Activated CD4-positive, CD25-positive, alpha-beta regulatory T cell treated with anti-CD3 and anti-CD28 coated beads, Interleukin-2, amount 50 U/mL, for 72 hours (primary cell): Measurements from ENCODE around the gene OTULIN.

Source experiments
- DNase-seq: peaks from one replicate; pipeline ENCODE4 v3.0.0; 2021

The OTULIN gene

DNA sequence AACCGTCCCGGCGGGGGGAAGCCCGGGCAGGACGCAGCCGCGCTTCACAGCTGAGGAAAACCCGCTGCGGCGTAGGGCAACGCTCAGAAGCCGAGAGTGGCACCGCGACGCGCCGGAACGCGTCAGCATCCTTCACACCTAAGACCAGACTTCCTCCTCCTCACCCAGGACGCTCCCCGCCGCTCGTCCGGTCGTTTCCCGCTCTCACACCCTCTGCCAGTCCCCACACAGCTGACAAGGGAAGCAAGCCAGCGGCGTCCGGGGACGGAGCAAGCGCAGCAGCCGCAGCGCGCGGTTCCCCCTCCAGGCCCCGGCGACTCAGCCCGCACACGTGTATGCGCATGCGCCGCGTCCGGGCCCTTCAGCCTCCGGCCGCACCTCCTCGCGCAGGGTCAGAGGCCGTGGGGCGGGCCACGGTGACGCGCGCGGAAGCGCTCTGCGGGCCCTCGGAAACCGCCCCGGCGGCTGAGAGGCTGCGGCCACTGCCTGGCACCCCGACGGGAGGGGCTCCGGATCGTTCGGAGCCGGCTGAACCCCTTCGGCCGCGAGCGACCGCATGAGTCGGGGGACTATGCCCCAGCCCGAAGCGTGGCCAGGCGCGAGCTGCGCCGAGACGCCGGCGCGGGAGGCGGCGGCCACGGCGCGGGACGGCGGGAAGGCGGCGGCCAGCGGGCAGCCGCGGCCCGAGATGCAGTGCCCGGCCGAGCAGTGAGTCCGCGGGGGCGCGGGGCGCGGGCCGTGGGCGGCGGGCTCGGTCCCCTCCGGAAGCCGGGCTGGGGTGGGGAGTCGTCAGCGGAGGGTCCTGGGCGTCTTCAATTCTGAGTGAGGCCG lies at the start of gene OTULIN:
TSS of gene OTULIN (plus strand) at position 449 of the 831 bp plus-strand sequence. CDS start at position 557, 108 bp downstream.
- DNase-seq: peak; percentile 90

DNA sequence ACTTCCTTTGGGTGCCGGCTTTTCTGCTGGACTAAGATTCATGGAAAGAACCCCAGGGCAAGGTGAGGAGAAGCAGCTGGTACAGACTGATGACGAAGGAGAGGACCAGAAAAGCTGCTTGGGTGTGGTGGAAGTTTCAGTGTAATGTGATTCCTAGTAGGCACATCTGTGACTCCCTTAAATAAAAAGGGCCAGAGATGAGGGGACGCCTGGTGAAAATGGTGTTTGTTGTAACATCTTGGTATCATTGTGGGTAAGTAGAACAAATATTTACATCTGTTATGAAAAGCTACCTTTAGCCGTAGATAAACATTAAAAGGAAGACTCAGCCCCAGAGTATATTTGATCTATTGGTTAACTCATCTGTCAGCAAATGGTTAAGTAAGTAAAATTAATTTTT lies 49.2 kb upstream of the OTULIN start:
- DNase-seq: no peak

DNA sequence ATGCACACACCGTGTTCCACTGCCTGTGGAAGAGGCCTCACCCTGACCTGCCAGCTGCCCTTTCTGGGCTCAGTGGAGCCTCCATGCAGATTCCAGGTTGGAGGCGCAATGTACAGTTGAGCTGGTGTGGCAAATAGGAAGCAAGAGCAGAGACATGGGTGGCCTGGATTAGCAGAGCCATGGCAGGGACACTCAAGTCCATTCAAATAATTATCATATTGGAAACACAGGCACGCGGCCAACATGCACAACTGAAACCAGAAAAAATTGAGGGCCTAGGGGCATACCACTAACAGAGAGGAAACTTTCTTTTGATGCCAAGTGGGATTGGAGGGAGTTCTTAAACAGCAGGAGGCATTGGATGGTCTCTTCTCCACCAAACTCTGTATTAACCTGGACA lies 47.1 kb upstream of the OTULIN start:
- DNase-seq: no peak

DNA sequence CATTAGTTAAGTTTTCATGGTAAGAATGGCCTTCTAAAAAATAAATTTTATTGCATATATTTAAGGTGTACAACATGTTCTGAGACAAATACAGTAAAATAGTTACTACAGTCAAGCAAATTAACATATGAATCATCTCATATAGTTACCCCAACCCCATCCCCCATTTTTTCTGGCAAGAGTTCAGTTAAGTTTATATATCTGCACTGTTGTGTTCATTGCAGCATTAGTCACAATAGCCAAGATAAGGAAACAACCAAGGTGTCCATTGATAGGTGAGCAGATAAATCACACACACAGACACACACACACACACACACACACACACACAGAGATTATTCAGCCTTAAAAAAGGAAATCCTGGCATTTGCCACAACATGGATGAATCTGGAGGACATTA lies 37.2 kb upstream of the OTULIN start:
- DNase-seq: no peak

DNA sequence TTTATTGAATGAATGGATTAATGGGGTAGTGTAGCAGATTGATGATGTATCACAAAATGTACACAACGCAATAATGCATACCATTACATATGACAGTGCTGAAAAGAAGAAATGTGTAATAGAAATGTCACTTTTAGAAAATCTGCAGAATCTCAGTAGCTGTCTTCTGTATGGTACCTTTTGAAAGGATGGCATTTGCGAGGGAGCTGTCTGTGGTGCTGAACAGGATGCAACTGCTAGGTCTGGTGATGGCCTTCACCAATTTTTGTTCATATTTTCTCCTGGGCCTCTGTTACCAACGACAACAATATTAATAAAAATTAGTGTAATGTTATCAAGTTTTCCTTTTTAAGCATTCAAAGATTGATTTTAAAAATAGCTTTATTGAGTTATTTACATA lies 36.2 kb upstream of the OTULIN start:
- DNase-seq: peak; percentile 36

DNA sequence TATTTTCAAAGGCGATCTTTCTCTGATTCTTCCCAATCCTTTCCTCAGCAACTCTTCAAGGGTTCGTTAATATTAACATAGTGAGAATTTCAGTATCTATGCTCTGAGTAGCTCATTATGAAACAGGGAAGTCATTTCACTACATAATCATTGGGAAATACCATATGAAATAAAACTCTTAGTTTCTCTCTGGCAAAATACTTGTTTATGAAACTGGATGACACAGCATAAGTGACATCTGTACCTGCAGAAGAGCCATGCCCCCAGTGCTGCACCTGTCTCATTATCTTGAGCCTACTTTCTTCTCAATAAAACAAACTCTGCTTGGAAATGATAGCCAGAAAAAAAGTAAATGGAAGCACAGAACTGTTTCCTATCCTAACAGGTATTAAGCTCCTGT lies 33.8 kb upstream of the OTULIN start:
- DNase-seq: no peak

DNA sequence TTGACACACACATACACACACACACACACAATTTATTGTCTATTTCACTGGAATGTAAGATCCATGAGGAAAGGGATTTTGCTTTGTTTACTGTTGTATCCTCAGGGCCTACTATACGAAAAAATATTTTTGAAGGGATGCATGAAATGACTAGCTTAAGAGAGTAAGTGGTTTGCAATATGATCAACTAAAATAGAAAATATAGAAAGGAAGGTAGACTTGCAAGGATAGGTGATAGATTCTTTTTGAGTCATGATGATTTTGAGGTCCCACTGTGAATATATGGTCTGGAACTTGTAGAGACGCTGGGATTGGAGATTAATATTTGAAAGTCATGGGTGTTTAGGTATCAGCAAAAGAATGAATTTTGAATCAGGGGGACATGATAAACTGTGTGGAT lies 28.9 kb upstream of the OTULIN start:
- no peak for DNase-seq

DNA sequence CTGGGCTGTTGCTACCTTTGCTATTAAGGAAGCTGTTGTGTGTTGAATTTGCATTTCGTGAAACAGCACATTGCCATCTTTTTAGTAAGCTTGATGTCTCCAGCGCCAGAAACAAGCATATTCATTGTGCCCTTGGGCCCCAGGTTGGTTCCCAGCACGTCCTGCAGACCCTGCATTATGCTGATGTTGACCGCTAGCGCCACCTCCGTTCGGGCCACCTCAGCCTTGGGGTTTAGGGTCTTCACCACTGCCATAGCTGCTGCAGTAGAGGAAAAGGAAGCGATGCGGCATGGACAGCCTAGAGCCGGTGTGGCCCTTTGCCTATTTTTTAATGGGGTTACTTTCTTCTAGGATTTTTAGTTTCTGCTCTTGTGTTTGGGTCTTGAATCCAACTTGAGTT lies 23.8 kb upstream of the OTULIN start:
- no peak for DNase-seq

DNA sequence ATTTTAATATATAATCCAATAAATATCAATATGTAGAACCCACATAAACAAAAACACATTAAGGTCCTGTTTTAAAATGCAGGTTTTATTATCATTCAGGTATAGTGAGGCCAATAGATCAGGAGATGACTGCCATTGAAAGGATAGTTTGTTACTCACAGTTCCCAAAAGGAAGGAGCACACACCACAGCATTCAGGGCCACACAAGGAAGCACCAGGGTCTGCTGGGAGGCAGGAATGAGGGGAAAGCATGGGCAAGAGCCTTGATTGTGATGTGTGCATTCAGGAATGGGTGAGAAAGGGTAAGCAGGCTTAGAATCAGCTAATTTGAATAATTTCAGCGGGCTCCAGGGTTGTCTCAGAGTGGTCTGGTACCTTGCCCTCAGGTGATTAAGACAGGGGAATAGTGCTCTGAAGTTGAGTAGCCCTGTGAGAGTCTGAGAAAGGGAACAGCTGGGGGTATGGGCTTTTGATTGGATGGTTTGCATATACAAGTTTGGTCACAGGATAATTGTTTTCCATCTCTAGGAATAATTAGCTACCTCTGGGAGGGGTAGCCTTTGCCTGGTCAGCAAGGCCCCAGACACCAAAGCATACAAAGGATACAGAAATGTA lies 19.8 kb upstream of the OTULIN start:
- DNase-seq: no peak

DNA sequence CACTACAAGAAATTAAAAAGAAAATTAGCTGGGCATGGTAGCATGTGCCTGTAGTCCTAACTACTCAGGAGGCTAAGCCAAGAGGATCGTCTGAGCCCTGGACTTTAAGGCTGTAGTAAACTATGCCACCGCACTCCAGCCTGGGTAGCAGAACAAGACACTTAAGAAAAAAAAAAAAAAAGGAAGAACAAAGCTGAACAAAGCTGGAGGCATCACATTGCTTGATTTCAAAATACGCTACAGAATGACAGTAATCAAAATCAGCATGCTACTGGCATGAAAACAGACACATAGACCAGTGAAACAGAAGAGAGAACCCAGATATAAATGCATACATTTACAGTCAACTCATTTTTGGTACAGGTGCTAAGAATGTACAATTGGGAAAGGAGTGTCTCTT lies 14.5 kb upstream of the OTULIN start:
- no peak for DNase-seq

DNA sequence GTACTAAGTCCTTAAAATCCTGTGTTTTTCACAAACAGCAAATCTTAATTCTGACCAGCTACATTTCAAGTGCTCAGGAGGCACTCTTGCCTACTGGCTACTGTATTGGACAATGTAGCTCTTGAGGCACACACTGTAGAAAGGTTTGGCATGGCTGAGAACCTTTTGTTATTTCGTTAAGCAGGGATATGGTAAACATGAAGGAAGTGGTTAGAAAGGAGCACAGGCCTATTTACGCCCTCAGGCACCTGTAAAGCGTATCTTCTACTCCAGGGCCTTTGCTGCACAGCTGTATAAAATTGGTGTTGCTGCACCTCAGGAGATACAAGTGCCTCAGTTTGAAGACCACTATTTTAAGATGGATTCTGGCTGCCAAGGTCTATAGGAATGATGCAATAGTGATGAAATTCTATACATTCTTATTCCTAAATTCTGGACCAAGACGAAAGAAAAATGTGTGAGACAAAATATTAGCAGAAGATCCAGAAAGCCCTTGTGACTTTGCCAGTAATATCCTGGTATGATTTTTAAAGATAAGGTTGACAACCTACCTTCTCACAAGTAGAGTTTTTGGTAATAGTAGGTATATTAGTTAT lies 9.3 kb upstream of the OTULIN start:
- DNase-seq: no peak

DNA sequence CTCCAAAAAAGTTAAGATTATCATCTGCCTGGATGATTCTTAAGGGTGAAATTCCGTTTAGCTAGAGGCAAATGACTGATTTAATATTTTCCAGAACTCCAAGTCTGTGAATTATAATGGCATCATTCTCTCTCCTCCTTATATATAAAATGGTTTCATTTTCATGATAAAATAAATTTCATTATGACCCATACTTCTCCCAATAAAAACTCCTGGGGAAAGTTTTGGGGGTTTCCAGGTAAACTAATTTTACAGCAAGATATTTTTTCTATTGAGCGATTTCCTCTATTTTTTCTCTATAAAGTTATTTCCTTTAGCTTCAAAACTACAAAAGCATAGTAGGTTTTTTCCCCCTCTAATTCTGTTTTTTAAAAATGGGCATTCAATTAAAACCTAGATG lies 7.6 kb upstream of the OTULIN start:
- no peak for DNase-seq

DNA sequence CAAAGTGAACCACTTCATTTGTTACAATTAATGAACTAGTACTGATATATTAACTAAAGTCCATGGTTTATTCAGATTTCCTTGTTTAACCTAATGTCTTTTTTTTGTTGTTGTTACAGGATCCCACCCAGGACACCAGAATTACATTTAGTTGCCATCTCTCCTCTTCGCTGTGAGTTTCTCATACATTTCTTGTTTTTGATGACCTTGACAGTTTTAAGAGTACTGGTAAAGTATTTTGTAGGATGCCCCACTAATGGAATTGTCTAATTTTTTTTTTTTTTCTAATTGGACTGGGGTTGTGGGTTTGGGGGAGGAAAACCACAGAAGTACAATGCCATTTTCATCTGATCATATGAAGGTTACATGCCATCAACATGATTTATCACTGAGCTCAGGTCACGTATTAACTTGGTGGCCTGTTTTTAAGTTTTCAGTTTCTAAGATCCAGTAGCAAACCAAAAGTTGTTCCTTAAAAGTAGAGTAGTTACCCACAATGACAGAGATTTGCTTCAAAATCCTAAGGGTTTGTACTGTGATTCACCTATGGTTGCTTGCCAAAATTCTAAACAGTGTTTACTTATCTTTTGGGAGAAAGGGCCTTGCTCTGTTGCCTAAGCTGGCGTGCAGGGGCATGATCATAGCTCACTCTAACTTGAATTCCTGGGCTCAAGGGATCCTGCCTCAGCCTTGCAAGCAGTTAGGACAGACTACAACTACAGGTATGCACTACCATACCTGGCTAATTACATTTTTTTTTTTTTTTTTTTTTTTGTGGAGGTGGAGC lies 4.5 kb upstream of the OTULIN start:
- no peak for DNase-seq

DNA sequence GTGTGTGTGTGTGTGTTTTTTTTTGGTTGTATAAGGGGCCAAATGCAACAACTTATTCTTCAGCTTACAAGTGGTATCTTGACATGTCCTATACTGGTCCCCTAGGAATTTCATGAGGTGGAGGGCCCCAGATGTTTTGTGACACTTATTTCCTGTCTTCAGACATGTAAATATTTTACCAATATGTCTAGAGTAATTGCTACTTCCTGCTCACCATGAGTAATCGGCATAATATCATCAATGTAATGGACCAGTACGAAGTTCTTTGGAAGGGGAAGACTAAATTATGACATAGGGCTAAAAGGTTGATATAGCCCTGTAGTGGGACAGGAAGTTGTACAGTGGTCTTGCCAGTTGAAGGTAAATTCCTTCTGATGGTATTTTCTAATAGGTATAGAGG lies 3.7 kb upstream of the OTULIN start:
- no peak for DNase-seq

DNA sequence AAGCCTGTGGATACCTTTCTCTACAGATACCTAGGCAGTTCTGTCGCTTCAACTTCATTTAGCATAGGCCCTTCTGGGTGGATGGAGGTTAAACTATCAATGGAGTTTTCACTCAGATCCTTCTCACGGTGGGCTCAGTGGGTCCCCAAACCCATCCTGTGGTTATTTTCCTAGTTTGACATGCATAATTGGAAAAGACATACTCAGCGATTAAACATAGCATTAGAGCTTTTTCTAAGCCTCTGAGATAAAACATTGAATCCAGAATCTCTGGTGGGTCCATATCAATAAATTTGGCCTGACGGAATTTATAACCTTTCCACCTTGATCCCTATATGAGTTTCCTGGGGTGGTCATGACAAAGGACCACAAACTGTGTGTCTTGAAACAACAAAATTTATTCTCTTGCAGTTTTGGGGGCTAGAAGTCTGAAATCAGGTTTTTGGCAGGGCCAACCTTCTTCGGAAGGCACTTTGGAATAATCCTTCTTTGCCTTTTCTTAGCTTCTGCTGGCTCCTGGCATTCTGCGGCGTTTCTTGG lies 1.7 kb upstream of the OTULIN start:
- no peak for DNase-seq

DNA sequence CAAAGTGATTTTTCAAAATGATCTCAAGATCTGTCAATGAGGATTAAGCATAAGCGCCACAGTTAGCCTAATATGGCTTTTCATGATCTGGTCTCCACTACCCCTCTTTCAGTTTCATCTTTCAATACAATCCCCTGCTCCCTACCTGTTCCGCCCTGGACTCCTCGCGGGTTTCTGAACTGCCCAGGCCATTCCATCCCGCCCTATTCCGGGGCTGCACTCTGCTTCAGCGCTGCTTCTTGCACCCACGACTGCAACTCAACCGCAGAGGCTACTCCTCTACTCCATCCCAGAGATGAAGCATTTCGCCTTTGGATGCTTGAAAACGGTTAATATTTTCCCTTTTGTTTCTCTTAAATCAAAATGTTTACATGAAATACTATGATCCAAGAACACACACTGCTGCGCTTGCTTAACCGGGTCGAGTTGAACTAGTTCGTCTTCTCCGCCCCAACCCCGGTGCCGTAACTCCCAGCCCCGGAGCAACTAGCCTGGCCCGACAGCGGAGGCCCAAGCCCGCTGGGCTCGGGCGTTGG lies 716 bp upstream of the OTULIN start:
- peak; percentile 43 for DNase-seq

DNA sequence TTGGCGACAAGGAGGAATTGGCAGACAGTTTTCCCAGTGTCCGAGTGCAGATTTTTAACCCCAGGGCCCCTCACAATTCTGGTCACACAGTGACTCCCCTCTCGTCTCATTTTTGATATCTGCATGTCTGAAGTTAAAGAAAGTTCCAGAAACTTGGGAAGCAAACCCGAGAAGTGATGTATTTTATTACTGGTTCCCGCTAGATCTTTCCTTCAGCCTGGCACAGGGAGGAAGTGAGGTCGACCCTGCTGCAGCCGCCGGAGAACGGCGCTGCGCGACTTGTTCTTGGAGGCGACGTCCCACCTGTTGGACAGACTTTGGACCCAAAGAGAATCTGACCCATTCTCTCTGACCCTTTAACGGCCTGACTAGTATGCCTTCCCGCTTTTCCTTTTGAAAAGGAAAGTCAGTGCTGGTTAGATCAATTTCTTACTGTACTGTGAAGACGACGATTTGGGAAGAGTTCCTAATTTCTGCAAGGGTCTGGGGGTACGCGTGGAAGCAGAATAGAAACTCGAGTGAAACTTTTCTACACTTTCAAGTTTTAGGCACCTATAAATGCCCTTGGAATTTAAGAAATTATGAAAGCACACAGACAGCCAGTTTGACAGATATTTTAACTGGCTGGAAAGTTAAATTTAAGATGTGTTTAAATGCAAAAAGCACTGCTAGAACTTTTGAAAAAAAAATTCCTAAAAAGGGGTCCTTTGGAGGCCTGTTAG lies 744 bp downstream of the OTULIN start:
- no peak for DNase-seq

DNA sequence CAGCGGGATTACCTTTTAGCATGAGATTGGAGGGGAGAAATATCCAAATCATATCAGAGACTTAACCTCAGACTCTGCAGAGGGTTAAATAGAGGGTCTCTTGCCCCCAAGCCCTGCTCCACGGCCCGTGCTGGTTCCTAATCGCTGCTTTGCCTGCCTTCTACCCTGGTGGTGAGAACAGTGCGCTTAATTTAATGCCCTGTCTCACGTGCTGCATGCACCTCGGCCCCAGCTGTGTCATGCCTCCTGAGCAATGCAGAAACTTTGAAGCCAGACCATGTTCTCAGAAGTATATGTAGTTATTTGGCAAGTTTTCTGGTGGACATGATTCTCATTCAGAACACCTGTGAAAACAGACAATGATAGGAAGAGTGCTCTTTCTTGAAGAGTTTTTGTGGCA lies 1.4 kb downstream of the OTULIN start:
- DNase-seq: no peak

DNA sequence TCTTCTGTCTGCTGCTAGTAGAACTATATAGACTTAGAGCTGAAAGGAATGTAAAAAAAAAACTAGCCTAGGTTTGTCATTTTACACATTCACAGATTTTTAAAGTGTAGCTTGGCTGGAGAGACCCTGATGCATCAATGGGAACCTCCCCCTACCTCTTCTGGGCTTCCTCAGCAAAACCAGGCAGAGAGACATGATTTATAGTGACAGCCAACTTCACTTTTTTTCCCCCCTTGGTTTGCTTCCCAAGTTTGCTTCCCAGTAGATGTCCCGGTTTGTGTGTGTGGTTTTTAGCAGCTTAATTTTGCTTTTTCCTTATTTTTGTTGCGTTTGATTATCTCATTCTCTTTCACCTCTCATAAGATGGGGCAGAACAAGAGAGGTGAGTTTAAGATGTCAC lies 1.8 kb downstream of the OTULIN start:
- DNase-seq: no peak

DNA sequence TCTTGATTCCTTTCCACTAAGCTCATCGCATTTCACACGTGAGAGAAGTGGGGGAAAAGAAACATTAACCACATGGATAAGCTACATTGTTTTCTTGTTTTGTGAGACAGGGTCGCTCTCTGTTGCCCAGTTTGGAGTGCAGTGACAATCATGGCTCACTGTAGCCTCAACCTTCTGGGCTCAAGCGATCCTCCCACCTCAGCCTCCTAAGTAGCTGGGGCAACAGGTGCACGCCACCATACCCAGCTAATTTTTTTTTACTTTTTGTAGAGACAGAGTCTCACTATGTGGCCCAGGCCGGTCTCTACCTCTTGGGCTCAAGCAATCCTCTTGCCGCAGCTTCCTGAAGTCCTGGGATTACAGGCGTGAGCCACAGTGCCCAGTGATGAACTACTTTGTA lies 2.8 kb downstream of the OTULIN start:
- DNase-seq: no peak

DNA sequence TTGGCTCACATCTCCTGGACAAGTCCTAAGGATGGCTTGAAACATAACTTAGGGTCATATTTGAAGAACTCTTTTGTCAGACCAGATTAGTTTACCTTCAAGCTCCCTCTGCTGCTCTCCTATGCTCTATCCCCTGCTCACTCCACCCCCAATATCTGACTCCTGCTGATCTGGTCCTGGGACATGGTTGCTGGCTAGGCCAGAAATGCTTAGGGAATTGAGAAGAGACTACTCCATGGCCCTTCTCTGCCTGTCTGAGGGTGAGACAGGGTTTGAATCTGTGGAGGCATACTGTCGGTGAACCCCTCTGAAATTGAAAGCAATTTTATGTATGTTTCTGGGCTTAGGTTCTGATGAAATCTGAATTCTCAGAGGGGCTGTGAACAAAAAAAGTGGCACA lies 3.3 kb downstream of the OTULIN start:
- no peak for DNase-seq

DNA sequence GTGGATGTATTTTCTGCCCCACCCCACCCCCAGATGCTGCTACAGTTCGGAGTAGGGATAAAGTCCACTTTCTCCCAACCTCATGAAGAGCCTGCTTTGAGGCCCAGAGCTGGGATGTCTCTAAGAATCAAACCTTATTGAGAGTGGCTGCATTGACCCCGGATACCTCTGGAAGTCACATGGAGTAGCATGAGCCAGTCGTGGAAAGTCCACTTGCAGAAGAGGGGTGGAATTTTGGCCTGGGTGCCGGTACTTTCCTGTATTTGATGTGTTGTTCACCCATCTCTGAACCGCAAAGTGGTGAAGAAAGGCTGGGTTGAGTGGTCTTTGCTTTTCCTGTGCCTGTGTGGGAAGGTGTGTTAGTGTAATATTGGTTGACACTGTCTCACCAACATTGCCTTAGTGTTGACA lies 3.7 kb downstream of the OTULIN start:
- no peak for DNase-seq
